Stimulated activated CD4-positive, alpha-beta T cell treated with anti-CD3 and anti-CD28 coated beads, Interleukin-4, amount 100 ng/mL, for 48 hours (primary cell): ENCODE results near the gene C3orf80.
"Not testable (repeated sequence)": the region's sequence is repeated elsewhere in the genome, so short reads cannot be mapped to it uniquely, and the experiment has no call there.

Source experiments
- DNase-seq, 2 donors: peaks; one replicate each; pipeline ENCODE4 v3.0.0-alpha.2; 2020; ENCODE audit warnings: low read depth in 2 of 2

C3orf80 gene

DNA sequence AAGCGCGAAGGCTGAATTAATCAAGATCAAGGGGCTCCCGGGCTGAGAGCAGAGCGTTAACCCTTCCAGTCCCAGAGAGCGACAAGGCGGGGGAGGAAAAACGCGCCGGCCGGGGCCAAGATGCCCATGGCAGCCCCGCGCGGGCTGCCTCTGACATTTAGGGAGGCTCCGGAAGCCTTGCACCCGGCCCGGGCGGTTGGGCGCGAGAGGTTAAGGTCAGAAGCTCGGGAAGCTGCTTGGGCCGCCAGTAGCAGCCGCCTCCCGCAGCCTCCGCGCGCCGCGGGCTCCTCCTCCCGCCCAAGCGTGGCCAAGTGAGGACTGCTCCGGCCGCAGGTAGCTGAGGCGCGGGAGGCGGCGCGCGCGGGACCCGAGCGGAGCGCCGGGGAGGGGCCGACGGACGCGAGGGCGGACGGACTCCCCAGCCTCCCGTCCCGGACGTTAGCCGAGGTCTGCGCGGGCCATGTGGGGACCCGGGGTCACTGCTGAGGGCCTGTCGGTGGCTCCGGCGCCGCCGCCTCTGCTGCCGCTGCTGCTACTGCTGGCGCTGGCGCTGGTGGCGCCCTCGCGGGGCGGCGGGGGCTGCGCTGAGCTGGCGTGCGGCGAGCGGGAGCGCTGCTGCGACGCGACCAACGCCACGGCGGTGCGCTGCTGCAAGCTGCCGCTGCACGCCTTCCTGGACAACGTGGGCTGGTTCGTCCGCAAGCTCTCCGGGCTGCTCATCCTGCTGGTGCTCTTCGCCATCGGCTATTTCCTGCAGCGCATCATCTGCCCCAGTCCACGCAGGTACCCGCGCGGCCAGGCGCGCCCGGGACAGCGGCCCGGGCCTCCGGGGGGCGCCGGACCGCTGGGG is at the start of gene C3orf80:
TSS of gene C3orf80 (plus strand) at position 247 of the 850 bp plus-strand sequence. CDS start at position 461, 214 bp downstream.
- DNase-seq, result peak; percentile 30 to 46

DNA sequence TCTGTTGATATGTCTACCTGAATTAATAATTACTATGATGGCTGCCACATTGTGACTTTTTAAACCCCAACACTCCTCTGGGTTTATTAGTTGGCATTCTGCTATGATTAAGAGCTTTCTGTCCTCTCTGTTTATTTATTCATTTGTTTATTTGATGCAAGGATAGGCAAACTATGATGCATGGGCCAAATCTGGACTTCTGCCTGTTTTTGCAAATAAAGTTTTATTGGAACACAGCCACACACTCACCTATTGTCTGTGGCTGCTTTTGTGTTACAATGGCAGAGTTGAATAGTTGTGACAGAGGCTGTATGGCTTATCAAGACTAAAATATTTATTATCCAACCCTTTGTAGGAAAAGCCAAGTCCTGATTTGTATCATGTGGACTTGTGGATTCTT is 48.3 kb upstream of the C3orf80 start:
- no peak for DNase-seq

DNA sequence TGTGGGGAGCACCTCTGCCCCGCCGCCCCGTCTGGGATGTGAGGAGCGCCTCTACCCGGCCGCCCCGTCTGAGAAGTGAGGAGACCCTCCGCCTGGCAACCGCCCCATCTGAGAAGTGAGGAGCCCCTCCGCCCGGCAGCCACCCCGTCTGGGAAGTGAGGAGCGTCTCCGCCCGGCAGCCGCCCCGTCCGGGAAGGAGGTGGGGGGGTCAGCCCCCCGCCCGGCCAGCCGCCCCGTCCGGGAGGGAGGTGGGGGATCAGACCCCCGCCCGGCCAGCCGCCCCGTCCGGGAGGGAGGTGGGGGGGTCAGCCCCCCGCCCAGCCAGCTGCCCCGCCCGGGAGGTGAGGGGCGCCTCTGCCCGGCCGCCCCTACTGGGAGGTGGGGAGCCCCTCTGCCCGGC is 46.6 kb upstream of the C3orf80 start:
- DNase-seq, result not testable (repeated sequence)

DNA sequence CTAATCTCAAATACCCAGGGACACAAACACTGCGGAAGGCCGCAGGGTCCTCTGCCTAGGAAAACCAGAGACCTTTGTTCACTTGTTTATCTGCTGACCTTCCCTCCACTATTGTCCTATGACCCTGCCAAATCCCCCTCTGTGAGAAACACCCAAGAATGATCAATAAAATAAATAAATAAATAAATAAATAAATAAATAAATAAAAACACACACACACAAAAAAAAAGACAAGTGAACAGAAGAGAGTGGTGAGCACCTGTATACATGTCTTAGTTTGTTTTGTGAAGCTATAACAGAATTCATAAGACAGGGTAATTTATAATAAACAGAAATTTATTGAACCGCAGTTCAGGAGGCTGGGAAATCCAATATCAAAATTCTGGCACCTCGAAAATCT is 45.8 kb upstream of the C3orf80 start:
- not testable (repeated sequence) for DNase-seq

DNA sequence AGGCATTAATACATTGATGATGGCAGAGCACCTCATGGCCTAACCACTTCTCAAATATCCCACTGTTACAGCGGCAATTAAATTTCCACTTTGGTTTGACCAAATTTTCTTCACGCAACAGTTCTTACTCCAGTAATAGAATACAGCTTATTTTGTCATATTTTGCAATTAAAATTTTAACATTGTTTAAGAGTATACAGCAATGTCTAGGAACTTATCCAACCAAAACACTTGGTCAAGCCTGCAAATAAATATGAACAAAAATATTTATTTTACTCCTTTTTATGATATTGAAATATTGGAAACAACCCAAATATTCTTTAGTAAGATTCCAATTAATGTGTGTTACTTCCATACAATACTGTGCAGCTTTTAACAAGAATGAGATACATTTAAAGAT is 45.3 kb upstream of the C3orf80 start:
- no peak for DNase-seq

DNA sequence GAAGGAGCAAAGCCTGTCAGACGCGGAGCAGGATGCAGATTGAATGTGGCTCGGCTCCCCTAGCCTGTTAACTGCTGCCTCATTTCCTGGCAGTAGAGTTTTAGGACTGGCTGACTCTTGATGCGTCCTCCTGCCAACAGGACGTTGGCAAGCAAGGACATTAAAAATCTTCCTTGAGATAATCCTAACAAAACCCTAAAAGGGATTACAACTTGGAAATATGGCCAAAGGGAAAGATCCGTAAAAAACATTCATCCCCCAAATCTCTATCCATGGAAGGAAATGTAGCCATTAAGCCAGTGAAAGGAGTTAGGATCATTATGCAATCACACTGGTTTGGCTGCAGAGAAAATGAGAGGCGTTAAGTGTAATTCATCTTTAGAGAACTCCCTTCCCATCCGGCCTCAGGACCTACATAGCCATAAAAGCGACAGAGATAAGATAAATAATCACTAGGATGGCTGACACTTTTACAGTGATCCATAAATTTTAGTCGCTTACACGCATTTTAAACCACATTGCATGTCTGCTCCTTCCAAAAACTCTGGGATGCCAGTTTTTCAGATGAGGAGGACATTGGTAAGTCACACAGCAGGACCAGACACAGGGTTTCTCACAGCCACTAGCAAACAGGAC is 44.5 kb upstream of the C3orf80 start:
- DNase-seq, result no peak

DNA sequence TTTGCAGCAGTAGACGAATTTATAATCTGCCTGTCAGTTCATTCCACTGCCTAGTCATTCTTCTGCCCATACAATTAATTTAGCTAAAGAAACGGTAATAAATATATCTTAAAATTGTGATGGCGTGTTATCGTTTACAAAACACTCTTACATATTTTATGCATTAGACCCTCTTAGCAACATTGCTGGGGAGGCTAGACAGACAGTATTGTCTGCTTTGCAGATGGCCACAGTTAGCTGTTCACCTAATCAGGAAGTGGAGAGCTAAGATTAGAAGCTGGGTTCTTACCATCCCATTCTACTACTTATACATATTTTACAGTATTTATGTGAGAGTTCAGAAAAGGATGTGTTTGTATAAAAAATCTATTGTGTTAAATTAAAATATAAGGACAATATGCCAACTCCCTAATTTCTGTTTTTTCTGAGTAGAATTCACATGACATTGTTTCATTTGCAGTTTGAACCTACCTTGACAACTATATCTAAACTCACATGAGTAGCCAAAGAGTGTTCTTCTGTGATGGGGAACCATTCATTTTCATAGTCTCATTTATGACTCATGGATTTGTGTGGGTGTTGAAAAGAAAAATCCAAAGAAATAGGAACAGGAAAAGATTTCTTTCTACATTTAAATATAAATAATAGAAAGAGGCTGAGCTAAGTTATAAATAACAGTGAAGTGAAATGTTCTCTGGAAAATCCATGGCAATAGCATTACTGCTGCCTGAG is 41.7 kb upstream of the C3orf80 start:
- no peak for DNase-seq

DNA sequence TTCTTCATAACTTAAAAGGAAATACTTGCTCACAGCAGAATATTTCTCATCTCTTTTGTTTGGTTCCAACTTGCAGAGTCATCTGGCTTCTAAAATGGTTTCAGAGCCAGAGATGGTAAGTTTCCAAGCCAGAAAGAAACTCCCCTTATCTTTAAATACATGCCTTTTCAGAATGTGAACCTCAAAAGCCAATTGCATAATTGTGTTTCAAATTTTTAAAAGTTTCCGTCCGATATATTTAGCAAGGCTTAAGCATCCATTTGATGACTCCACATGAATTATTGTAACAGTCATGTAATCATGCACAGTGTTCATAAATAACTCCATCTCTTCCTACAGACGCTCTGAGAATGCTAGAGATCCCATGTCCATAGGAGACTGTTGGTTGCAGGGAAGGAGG is 40.6 kb upstream of the C3orf80 start:
- DNase-seq, result no peak

DNA sequence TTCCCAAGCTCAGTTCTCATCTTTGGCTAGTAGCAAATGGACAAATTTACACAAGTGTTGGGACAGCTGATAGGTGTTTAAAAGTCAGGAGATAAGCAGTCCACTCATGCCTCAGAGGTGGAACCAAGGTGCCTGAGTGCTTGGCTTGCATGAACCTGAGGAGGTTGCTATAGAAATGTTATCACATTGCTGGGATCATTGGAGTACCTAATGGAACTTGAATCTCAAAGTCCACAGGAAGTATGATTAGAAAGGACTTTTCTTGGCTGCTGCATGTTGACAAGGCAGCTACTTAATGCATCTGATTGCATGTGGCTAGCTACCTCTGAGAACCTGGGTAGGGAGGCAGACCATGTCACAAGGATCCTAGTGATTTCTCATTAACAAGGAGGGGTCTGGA is 39.5 kb upstream of the C3orf80 start:
- DNase-seq, result no peak

DNA sequence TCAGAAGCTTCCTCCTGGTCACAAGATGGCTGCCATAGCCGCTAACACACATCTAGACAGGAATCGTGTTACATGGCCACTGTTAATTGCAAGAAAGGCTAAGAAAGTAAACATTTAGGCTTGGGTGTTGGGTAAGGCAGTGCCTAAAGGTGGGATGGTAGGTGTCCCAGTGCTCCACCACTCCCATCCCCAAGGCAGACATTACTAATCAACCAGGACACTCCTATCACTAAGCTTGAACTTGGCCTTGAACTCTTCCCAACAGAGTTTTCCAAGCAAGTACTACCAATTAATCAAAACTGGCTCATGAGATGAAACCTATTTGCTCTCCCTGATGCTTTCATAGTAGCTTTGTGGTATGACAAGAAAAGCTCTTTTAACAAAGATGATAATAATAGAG is 37.9 kb upstream of the C3orf80 start:
- no peak for DNase-seq

DNA sequence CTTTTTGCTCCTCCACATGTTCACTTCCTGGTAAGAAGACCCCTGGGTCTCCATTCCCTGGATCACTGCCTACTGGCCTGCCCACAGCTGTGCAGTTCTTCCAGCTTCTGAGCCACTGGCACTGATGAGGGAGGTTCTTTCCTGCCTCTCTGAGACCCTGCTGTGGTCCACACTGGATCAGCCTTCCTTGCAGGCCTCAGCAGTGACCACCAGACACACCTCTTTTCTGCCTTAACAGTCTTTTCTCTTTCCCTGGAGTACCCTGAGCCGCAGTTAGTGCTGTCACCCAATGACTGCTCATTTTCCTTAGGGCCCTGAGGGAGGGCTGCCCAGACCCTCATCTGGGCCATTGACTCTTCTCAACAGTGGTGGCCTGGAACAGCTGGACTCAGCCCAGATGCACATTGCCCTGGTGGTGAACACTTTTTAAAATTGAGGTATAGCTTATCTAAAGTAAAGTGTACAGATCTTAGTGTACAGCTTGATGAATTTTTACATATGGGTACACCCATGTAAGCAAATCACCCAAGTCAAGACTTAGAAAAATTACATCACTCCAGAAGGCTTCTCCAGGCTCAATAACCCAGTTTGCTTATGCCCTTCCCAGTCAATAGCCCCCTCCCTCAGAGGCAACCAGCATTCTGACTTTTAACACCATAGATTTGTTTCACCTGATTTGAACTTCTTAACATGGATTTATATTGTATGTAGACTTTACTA is 32.8 kb upstream of the C3orf80 start:
- DNase-seq, result no peak

DNA sequence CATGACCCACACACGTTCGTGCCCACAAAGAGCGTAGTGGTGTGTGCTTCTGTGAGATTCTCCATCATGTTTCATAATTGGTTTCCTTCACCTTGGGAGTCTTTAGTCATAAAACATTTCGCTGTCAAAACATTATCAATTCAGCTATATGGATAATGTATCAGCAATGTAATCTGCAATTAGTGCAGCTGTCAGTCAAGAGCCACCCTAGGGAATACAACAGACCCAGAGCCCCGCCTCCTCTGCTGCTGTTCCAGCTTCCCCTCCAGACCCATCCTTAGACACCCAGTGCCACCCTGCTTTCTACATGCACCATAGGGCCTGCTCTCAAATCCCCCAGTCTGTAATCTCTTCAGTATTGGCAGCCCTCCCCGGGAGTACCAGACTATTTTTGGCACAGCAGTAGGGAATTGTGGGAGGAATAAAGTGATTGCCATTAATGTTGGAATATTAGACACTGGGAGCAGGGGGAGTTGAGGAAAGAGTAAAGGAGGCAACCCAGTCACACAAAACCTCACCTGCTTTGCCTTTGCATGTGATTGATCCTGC is 31.5 kb upstream of the C3orf80 start:
- DNase-seq, result no peak

DNA sequence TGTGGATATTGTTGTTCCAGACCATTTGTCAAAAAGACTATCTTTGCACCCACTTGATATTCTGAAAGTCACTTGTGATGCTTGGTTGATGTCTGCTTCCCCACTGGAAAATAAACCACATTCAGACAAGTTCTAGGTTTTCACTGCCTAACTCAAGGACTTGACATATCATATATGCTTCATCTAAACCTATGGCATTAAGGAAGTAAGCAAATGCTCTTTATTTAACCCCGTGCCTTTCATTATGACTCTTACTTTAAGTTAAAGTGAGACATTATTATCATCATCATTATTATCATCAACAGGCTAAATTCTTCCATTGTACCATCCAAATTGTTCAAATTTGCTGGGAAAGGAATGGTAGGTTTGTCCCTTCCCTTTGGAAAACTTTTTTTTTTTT is 30.8 kb upstream of the C3orf80 start:
- DNase-seq, result no peak

DNA sequence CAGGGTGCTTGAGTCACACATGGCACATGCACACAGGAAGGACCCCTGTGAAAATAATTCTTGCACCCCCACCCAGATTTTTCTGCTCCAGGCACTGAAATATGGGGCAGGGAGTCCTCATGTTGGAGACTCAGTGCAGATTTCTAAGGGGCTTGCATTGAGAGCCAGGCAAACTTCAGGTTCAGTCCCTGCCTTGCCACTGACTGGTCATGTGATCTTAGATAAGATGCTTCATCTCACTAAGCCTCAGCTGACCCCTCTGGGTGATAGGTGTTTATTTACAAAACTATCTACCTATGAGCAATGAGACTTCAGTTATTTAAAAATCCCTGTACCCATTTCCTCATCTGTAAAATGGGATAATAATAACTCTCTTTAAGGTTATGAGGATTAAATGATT is 30.1 kb upstream of the C3orf80 start:
- DNase-seq, result no peak

DNA sequence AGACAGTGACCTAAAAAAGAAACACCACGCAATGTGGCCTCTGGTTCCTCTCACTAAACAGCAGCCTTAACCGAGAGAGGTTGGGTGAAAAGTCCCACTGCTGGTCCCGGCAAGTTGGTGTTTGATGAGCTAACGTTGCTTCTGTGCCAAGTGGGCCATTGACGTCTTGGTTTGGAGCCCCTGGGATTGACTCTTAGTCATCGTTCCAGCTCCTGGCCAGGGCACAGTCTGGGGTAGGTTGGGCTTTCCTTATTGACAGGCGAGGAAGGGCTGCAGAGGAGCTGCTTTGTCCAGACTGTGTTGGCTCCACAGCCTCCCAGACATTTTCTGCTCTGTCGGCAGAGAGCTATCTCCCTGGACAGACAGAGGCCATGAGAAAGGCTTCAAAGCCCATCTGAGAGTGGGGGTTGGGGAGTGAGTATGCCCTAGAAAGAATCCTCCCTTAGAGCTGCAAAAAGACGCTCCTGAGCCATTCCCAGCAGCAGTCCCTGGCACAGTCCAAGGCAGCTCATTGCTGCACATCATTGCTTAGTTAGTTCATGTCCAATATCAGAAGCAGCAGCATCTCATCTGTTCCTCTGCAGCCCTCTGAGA is 28.6 kb upstream of the C3orf80 start:
- no peak for DNase-seq

DNA sequence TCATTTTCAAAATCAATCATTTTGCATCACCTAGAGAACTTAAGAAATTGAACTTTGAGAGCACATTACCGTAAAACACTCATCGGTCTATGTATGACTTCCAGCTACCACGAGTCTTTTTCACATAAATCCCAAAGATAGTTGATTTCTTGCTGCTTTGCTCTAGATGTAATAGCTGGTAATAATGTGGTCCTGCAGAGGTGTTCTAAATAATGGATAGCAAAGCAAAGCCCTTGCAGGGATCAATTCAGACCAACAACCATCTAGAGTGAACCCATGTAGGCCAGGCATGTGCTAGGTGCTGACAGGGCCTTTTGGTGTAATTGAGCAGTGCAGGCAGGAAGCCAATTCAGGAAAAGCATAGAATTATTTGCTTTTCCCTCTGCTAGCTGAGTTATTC is 26.1 kb upstream of the C3orf80 start:
- no peak for DNase-seq

DNA sequence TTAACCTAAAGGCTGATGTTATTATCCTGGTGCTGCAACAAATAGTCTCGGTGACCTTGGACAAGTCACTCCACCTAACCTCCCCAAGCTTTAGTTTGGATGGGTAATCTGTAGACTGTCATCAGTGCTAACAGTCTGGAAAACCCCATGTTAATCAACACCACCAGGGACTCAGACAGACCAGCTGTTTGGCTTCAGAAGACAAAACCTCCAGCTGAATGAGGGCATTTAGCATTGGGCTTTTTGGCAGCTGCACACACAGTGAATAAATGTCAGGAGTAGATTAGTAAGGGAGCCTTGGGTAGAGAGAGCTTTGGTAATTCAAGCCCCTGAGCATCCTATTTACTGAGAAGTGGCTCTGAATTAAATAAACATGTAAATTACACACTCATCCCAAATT is 24.9 kb upstream of the C3orf80 start:
- no peak for DNase-seq

DNA sequence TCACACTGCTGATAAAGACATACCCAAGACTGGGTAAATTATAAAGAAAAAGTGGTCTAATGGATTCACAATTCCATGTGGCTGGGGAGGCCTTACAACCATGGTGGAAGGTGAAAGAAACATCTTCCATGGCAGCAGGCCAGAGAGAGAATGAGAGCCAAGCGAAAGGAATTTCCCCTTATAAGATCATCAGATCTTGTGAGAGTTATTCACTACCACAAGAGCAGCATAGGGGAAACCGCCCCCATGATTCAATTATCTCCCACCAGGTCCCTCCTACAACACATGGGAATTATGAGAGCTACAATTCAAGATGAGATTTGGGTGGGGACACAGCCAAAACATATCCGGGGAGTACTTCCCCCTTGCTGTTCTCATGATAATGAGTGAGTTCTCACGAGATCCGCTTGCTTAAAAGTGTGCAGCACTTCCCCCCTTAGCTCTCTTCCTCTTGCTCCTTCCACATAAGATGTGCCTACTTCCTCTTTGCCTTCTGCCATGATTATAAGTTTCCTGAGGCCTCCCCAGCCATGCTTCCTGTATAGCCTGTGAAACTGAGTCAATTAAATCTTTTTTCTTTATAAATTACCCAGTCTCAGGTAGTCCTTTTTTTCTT is 20.7 kb upstream of the C3orf80 start:
- not testable (repeated sequence) for DNase-seq

DNA sequence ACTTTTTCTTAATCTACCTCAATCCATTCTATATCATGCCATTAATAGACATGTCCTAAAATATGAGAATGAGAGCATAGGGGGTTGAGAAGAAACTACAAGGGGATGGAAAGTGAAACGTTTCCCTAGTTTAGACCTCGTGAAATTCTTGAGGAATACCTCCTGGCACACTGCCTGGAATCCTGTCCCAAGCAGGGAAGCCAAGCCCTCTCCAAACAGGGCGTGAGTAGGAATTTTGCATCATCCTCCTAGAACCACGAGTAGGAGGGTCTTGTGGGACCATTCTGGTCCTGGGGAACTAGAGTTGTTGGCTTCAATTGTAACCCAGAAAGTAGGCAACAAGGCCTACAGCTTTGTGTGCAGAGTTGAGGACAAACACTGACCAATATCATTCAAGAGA is 19.6 kb upstream of the C3orf80 start:
- no peak for DNase-seq

DNA sequence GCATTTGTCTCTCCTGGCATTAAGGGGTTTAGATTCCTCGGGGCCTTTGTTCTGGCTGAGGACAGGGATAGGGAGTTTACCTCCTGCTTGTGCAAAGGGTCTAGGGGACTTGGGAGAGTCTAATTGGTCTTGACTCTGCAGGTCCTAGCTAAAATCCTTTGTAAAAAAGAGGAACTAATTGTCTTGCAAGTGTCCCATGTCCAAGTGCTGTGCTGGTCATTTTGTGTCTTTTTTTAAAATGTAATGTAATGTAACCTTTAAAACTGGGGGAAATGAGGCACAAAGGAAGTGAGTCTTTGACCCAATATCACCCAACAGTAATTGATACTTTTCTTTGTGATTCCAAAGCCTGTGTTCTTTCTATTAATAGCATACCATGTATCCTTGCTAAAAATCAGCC is 14.9 kb upstream of the C3orf80 start:
- DNase-seq, result no peak

DNA sequence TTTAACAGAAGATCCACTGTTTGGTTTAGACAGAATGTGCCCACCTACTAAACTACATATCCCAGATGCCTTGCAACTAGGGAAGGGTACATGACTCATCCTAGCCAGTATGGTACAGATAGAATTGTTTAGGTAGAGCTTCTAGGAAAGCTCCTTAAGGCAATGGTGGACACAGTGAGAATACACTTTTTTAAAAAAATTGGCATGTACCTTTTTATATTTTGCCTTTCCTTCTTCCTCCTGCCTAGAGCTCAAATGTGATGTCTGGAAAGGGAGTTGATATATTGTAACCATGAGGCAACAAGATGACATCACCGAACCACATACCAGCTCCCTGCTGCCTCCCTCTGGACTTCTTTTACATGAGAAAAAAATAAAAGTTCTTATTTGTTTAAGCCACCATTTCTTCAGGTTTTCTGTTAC is 14.4 kb upstream of the C3orf80 start:
- no peak for DNase-seq
